Astrocyte (in vitro differentiated cells and primary cell): ENCODE data around the gene ATP1A1. TPM values are rescaled to one million over a fixed set of nuclear protein-coding genes. Genes with fewer than 3 reads are reported as not detected.
A peak's percentile ranks its signal among the peaks of the same experiment; 100 is the strongest.

ENCODE experiments used
- DNase-seq: peaks from one replicate; pipeline ENCODE4 v3.0.0-alpha.2; 2010; ENCODE audit warnings: low read depth
- FAIRE-seq: peaks from 2 replicates; lab custom pipeline; 2011; peaks lifted over from hg19 to GRCh38; lab: Jason Lieb, UNC
- H2AFZ ChIP-seq: 2 replicates; pipeline ENCODE4 v1.6.0; 2012; ENCODE audit warnings: low read depth, low read length, inconsistent platforms
- H3K27ac ChIP-seq: 2 replicates; pipeline ENCODE4 v1.5.1; 2011; ENCODE audit warnings: low read depth, low read length, inconsistent platforms
- H3K27me3 ChIP-seq: 2 replicates; pipeline ENCODE4 v1.6.0; 2011; ENCODE audit warnings: low read length, inconsistent platforms; ENCODE audit not compliant: insufficient read depth
- H3K36me3 ChIP-seq: 2 replicates; pipeline ENCODE4 v1.5.1; 2011; ENCODE audit warnings: low read length, inconsistent platforms; ENCODE audit not compliant: insufficient read depth
- H3K4me1 ChIP-seq: 2 replicates; pipeline ENCODE4 v1.5.1; 2011; ENCODE audit warnings: low read length, inconsistent platforms; ENCODE audit not compliant: insufficient read depth
- H3K4me2 ChIP-seq: 2 replicates; pipeline ENCODE4 v1.6.0; 2012; ENCODE audit warnings: low read length, inconsistent platforms
- H3K4me3 ChIP-seq: 2 replicates; pipeline ENCODE4 v1.5.1; 2011; ENCODE audit warnings: low read depth, mild to moderate bottlenecking, low read length, inconsistent platforms; ENCODE audit not compliant: insufficient read depth
- H3K79me2 ChIP-seq: 2 replicates; pipeline ENCODE4 v1.6.0; 2012; ENCODE audit warnings: mild to moderate bottlenecking, low read length, inconsistent platforms; ENCODE audit not compliant: insufficient read depth
- H3K9ac ChIP-seq: 2 replicates; pipeline ENCODE4 v1.6.0; 2012; ENCODE audit warnings: mild to moderate bottlenecking, low read length, inconsistent platforms
- H3K9me3 ChIP-seq: 2 replicates; pipeline ENCODE4 v1.5.1; 2012; ENCODE audit warnings: low read depth, mild to moderate bottlenecking, low read length, inconsistent platforms; ENCODE audit not compliant: insufficient read depth
- H4K20me1 ChIP-seq: 2 replicates; pipeline ENCODE4 v1.6.0; 2012; ENCODE audit warnings: low read length, inconsistent platforms; ENCODE audit not compliant: insufficient read depth
- H3K27ac Mint-ChIP-seq: one replicate; pipeline ENCODE4 v1.8.0; 2021; ENCODE audit warnings: mild to moderate bottlenecking, mixed read lengths; ENCODE audit not compliant: unreplicated experiment
- H3K27me3 Mint-ChIP-seq: one replicate; pipeline ENCODE4 v1.8.0; 2021; ENCODE audit warnings: low read depth, mixed read lengths; ENCODE audit not compliant: unreplicated experiment
- H3K36me3 Mint-ChIP-seq: one replicate; pipeline ENCODE4 v1.8.0; 2021; ENCODE audit warnings: low read depth, mixed read lengths; ENCODE audit not compliant: unreplicated experiment
- H3K4me1 Mint-ChIP-seq: one replicate; pipeline ENCODE4 v1.8.0; 2021; ENCODE audit warnings: low read depth, mixed read lengths; ENCODE audit not compliant: unreplicated experiment
- H3K4me3 Mint-ChIP-seq: one replicate; pipeline ENCODE4 v1.8.0; 2021; ENCODE audit warnings: mild to moderate bottlenecking, moderate library complexity, mixed read lengths; ENCODE audit not compliant: unreplicated experiment
- H3K9me3 Mint-ChIP-seq: one replicate; pipeline ENCODE4 v1.8.0; 2021; ENCODE audit warnings: mild to moderate bottlenecking, mixed read lengths; ENCODE audit not compliant: unreplicated experiment
- CTCF ChIP-seq: IDR thresholded peaks from 2 replicates; pipeline ENCODE4 v1.5.1; 2011; ENCODE audit warnings: low read depth, mild to moderate bottlenecking, inconsistent platforms, low read length, moderate library complexity; ENCODE audit not compliant: insufficient read depth
- EZH2 ChIP-seq: IDR thresholded peaks from 2 replicates; pipeline ENCODE4 v1.6.1; 2012; ENCODE audit warnings: mild to moderate bottlenecking, low read length, inconsistent platforms; ENCODE audit not compliant: insufficient read depth
- total RNA-seq: library from RNA; stranded (reverse); gene quantifications from 2 replicates; pipeline ENCODE4 v1.2.1, GENCODE V29; 2021

ATP1A1 gene
- total RNA-seq, 1 donor from 2014 or later = 317 TPM

DNA sequence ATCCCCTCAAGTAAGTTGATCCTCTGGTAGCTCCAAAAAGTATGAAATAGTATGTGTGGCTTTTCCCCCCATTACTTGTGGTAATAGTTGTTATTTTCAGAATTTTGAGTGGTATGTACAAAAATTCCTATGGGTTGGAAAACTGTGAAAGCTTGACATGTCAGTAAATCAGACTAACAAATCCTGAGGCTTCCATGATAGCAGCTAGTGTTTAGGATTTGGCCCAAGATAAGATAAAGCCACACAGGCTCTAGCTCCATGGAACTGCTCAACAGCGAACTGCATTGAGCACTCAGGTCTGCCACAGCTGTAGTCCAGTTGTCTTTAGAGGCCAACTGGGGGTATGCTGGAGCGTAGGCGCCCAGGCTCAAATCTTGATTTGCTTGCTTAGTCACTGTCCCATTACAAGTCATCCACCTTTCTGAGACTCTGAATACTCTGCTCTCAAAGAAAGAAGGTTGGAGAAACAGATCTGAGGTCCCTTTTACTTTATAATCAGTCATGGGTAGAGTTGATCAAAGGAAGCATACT lies 28.7 kb downstream of the ATP1A1 start:
- FAIRE-seq = no peak

DNA sequence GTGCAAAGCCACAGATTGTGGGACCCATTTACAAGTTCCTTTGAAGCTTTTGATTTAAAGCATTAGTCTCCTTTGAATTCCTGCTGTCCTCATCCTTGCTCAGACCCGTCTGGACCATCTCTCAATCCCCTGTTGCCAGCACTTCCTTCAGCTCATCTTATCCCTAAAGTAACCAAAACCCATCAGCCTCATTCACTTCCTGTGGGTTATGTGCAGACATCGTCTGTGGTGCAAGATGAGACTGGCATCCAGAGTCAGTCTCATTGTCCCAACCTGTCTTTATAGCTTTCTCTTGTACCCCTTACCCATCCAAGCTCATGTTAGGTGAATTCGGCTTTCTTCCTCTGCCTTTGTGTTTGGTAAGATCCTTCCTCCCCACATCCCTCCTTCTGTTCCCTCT lies 29.3 kb downstream of the ATP1A1 start:
- Mint-ChIP-seq H3K27me3 (no peaks in the 10 kb centered on the region), H3K4me1 (peaks cover 1% of the 10 kb centered on the region), H3K36me3 (peaks cover 39% of the 10 kb centered on the region), H3K9me3 (no peaks in the 10 kb centered on the region), H3K4me3 (peak overlapping the region; percentile 12), H3K27ac (no peak overlapping the region)
- no peak overlapping the region for H3K9ac ChIP-seq
- no peak overlapping the region for H2AFZ ChIP-seq
- H3K9me3 ChIP-seq = no peaks in the 10 kb centered on the region
- no peaks in the 10 kb centered on the region for H3K27me3 ChIP-seq
- peaks cover 84% of the 10 kb centered on the region for H3K36me3 ChIP-seq
- no peak overlapping the region for H3K27ac ChIP-seq
- DNase-seq (no peak), FAIRE-seq (no peak)
- TF ChIP-seq EZH2 = no peak
- no peak for TF ChIP-seq CTCF
- H4K20me1 ChIP-seq = peaks cover 15% of the 10 kb centered on the region
- H3K4me2 ChIP-seq = no peak overlapping the region
- no peak overlapping the region for H3K4me3 ChIP-seq
- H3K79me2 ChIP-seq = no peaks in the 10 kb centered on the region
- H3K4me1 ChIP-seq = no peaks in the 10 kb centered on the region

More for the DNA sequence above, 28.7 kb downstream of the ATP1A1 start:
- peaks cover 90% of the 10 kb centered on the region for H3K36me3 ChIP-seq
- H3K27me3 ChIP-seq = no peaks in the 10 kb centered on the region
- Mint-ChIP-seq H3K4me3 (no peak overlapping the region), H3K27ac (no peak overlapping the region), H3K27me3 (no peaks in the 10 kb centered on the region), H3K9me3 (no peaks in the 10 kb centered on the region), H3K4me1 (peaks cover 1% of the 10 kb centered on the region), H3K36me3 (peaks cover 38% of the 10 kb centered on the region)
- peaks cover 15% of the 10 kb centered on the region for H4K20me1 ChIP-seq
- TF ChIP-seq CTCF (no peak), EZH2 (no peak)
- H2AFZ ChIP-seq = no peak overlapping the region
- no peak overlapping the region for H3K27ac ChIP-seq
- H3K9me3 ChIP-seq = no peaks in the 10 kb centered on the region
- no peak overlapping the region for H3K9ac ChIP-seq
- H3K4me3 ChIP-seq = no peak overlapping the region
- no peaks in the 10 kb centered on the region for H3K79me2 ChIP-seq
- no peaks in the 10 kb centered on the region for H3K4me1 ChIP-seq
- DNase-seq = no peak
- no peak overlapping the region for H3K4me2 ChIP-seq

- H2AFZ ChIP-seq = no peak overlapping the region
- FAIRE-seq = no peak
- H3K79me2 ChIP-seq = no peaks in the 10 kb centered on the region
- H3K4me3 Mint-ChIP-seq = no peak overlapping the region
- H3K4me3 ChIP-seq = no peak overlapping the region
- no peaks in the 10 kb centered on the region for H3K27me3 Mint-ChIP-seq
- DNase-seq = no peak
- no peaks in the 10 kb centered on the region for H3K4me1 ChIP-seq
- peaks cover 76% of the 10 kb centered on the region for H3K36me3 ChIP-seq
- no peak overlapping the region for H3K27ac Mint-ChIP-seq
- no peaks in the 10 kb centered on the region for H3K9me3 Mint-ChIP-seq
- peaks cover 1% of the 10 kb centered on the region for H3K4me1 Mint-ChIP-seq
- H3K9me3 ChIP-seq = no peaks in the 10 kb centered on the region
- peaks cover 39% of the 10 kb centered on the region for H3K36me3 Mint-ChIP-seq
- no peak overlapping the region for H3K4me2 ChIP-seq
- no peaks in the 10 kb centered on the region for H3K27me3 ChIP-seq
- no peak overlapping the region for H3K9ac ChIP-seq
- peaks cover 15% of the 10 kb centered on the region for H4K20me1 ChIP-seq
- H3K27ac ChIP-seq = no peak overlapping the region
- TF ChIP-seq CTCF (no peak), EZH2 (no peak)
These were observed 30.6 kb downstream of the ATP1A1 start for GRCh38 chr1:116403496-116404136.
